HG03159 (cell line): ENCODE results near the gene CCAR1.
"Not testable (repeated sequence)": the region's sequence is repeated elsewhere in the genome, so short reads cannot be mapped to it uniquely, and the experiment has no call there.

Source experiments
- ATAC-seq: cut with Tn5 transposase; IDR thresholded peaks from one replicate; pipeline ENCODE4 v1.9.1; 2021; ENCODE audit warnings: mild to moderate bottlenecking, moderate library complexity; ENCODE audit not compliant: unreplicated experiment

The CCAR1 gene

DNA sequence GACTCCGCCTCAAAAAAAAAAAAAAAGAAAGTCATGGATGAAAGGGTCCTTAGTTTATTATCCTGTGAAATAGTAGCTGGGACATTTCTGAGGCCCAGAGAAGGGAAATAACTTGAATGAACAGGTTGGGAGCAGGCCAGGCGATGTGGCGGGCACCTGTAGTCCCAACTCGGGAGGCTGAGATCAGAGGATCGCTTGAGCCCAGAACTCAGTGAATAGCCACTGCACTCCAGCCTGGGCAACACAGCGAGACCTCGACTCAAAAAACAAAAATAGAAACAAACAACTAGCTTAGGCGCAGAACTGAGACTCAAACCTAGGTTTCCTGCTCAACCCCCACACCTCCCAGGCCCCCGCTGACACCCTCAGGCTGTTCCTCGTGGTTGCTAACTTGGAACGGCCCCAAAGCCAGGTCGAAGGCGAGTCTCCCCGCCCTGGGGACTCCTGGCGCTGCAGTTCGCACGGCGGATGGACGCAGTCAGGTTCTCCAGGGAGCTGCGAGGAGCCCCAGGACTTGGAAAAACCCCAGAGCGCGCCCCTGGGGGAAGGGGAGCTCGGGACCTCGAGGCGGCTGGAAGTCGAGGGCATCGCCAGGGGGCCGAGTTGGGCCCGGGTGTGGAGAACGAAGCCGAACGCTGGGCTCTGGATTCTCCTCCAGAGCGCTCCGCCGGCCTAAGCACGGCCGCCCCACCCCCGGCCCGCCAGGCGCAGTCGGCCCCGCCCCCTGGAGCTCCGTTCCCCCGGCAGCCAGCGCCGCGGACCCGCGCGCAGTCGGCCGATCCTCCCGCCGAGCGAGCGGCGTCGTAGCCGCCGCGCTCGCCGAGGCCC lies 105.9 kb downstream of the CCAR1 start, which contains the start of gene STOX1:
TSS of gene STOX1 (plus strand) at position 768 of the 828 bp plus-strand sequence. CDS start 93 bp downstream, outside the sequence.
- ATAC-seq, result peak; percentile 63

DNA sequence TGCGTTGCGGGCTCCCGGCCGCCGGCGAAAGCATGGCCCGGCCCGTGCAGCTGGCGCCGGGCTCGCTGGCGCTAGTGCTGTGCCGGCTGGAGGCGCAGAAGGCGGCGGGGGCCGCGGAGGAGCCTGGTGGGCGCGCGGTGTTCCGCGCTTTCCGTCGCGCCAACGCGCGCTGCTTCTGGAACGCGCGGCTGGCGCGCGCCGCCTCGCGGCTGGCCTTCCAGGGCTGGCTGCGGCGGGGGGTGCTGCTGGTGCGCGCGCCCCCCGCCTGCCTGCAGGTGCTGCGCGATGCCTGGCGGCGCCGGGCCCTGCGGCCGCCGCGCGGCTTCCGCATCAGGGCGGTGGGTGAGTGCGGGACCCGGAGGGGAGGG lies 106.5 kb downstream of the CCAR1 start:
- peak; percentile 27 for ATAC-seq

DNA sequence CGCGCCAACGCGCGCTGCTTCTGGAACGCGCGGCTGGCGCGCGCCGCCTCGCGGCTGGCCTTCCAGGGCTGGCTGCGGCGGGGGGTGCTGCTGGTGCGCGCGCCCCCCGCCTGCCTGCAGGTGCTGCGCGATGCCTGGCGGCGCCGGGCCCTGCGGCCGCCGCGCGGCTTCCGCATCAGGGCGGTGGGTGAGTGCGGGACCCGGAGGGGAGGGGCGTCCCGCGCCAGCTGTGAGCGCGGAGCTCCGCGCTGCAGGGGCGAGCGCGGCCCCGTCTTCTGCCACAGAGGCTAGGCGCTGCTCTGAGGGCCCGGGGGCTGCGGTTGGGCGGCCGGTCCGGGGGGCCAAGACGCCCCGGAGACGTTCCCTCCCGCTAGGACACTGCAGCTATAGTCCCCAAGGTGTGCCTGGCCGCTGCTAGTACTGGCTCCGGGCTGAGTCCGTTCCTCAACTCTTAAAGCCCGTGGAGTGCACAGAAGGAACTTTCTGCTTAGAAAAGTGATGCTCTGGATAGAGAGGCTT lies 107.1 kb downstream of the CCAR1 start:
- ATAC-seq, result peak; percentile 42

DNA sequence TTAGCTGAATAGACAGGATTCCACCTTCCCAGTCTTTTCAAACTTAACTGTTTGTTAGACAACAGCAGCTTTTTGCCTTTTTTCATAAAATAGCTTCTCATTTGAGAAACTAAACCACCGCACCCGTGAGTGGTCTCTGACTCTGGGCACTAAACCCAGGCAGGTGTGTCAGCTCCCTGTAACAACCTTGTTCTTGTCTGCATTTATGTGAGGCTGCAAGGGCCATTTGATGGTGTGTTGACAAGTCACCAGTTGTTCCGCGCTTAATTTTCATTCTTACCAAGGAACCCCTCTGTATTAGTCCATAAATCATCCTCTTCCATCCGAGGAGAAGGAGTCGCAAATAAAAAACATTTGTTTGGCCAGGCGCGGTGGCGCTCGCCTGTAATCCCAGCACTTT lies 107.8 kb downstream of the CCAR1 start:
- ATAC-seq, result no peak

DNA sequence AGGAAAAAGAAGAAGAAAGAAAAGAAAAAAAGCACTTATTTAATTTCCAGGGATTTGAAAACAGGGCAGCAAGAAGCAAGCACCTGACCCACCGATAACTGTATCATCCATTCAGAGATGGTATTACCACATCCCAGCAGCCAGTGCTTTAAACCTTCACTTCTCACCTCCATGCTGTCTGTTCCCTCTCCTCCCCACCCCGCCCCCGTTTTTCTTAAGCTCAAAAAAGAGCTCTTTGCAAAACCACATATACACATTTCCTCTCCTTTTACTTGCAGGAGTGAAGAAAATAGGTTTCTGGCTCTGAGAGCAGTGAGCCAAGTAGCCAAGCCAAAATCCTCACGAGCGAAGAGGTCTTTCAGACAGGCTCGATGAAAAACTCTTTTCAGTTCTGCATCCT lies 108.5 kb downstream of the CCAR1 start:
- ATAC-seq, result no peak

DNA sequence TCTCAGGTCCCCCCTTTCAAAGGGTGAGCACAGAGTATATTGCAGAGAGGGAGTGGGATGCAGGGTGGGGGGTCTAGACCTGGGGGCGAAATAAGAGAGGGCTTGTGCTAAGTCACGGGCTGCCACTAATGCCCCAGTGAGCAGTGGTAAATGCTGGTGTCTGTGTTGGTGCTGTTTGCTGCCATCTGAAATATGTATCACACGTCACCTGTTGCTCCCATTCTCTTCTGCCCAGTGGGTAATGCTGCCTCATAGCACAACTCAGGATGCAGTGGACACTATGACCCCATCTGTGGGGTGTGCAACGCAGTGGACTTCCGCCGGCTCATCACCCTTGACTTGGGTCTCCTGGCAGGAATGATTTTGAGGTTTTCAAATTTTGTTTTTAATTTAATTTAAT lies 108.9 kb downstream of the CCAR1 start:
- ATAC-seq, result no peak

DNA sequence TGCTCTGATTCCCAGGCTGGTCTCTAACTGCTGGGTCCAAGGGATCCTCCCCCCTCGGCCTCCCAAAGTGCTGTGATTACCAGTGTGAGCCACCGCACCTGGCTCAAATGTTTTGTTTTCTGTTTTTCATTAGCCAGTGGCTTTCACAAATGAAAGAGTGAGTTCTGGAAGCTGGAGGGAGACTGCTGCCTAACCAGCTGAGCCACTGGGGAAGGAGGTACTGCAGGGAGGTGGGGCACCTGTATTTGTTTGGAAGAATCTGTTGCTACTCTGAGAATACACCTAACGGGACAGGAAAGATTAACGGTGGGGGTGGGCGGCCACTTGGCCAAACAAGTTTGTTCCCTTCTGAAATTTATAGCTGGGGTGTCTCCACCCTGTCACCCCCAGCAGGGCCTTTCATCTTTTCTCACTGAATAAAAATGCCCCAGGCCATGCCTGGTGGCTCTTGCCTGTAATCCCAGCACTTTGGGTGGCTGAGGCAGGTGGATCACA lies 111.0 kb downstream of the CCAR1 start:
- ATAC-seq, result no peak

DNA sequence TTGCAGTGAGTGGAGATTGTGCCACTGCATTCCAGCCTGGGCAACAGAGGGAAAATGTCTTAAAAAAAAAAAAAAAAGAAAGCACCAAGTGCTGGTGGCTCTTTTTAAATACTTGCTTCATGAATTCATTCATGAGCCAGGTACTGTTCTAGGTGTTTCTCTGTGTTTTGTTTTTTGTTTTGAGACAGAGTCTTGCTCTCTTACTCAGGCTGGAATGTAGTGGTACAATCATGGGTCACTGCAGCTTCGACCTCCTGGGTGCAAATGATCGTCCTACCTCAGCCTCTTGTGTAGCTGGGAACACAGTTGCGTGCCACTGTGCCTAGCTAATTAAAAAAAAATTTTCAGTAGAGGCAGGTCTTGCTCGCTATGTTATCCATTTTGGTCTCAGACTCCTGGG lies 111.6 kb downstream of the CCAR1 start:
- ATAC-seq, result no peak

DNA sequence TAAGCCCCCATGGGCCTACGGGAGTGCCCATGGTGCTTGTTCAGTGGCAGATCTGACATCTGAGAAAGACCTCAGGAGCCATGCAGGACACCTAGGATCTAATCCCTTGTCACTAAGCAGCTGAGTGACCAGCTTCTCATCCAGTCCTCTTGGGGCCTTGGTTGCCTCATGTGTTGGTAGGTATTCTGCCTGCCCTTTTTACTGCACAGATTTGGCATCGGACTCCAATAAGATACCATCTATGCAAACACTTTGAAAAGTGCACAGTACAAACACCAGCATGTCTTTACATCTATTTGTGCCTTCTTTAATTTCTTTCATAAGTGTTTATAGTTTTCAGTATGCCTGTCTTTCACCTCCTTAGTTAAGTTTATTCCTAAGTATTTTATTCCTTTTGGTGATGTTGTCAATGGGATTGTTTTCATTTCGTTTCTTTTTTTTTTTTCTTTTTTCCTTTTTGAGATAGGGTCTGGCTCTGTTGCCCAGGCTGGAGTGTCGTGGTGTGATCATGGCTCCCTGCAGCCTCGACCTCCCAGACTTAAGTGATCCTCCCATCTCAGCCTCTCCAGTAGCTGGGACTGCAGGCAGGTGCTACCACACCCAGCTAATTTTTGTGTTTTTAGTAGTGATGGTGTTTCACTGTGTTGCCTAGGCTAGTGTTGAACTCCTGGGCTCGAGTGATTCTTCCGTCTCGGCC lies 116.7 kb downstream of the CCAR1 start:
- no peak for ATAC-seq

DNA sequence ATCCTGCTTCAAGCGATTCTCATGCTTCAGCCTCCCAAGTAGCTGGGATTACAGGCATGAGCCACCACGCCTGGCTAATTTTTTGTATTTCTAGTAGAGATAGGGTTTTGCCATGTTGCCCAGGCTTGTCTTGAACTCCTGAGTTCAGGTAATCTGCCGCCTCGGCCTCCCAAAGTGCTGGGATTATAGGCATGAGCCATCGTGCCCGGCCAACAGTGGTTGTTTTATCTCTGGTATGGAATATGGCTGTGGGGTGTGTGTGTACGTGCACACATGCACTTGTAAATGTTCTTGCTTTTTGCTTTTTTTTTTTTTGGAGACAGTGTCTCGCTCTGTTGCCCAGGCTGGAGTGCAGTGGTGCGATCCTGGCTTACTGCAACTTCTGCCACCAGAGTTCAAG lies 119.6 kb downstream of the CCAR1 start:
- not testable (repeated sequence) for ATAC-seq
